Ascending aorta (tissue), 2 donors: Measurements from ENCODE around the gene LGALS4. TPM values are rescaled to one million over a fixed set of nuclear protein-coding genes. Genes with fewer than 3 reads are reported as not detected.
A peak's percentile ranks its signal among the peaks of the same experiment; 100 is the strongest.
"Not testable (repeated sequence)": the region's sequence is repeated elsewhere in the genome, so short reads cannot be mapped to it uniquely, and the experiment has no call there.

Source experiments
- DNase-seq, 2 donors: peaks; one replicate each; pipeline ENCODE4 v3.0.0-alpha.2; 2019; ENCODE audit warnings: low spot score in 2 of 2
- H3K27ac ChIP-seq, 2 donors: fragments of 200-600 bp; sonication (generic); one replicate each; pipeline ENCODE4 v1.5.1; 2016 to 2017; ENCODE audit warnings: mild to moderate bottlenecking in 1 of 2
- H3K27me3 ChIP-seq: fragments of 200-600 bp; sonication (generic); one replicate; pipeline ENCODE4 v1.5.1; 2017
- H3K36me3 ChIP-seq, 2 donors: fragments of 200-600 bp; sonication (generic); one replicate each; pipeline ENCODE4 v1.5.1; 2016
- H3K4me1 ChIP-seq, 2 donors: fragments of 200-600 bp; sonication (generic); one replicate each; pipeline ENCODE4 v1.5.1; 2016 to 2017; ENCODE audit warnings: mild to moderate bottlenecking in 1 of 2
- H3K4me3 ChIP-seq, 2 donors: fragments of 200-600 bp; sonication (generic); one replicate each; pipeline ENCODE4 v1.5.1; 2016 to 2017; ENCODE audit warnings: mild to moderate bottlenecking in 1 of 2
- H3K9me3 ChIP-seq, 2 donors: fragments of 200-600 bp; sonication (generic); one replicate each; pipeline ENCODE4 v1.5.1; 2016
- intact Hi-C: fragments of 100-400 bp; cut with DNase I; formaldehyde crosslinking; loops from one replicate; pipeline ENCODE4 v1.15.1; 2023
- total RNA-seq: library from RNA; depleted of rRNA; stranded (reverse); fragments of >200 nt; gene quantifications from one replicate; pipeline ENCODE4 v1.1.0, GENCODE V29; 2016
- TF ChIP-seq, protein P1 (sequence below), 3 experiments: fragments of 200-600 bp in 2 of 3; fragments of 450-650 bp in 1 of 3; sonication (generic) in 2 of 3; IDR thresholded peaks; one replicate each; pipeline ENCODE4 v1.5.1; 2016 to 2019; ENCODE audit warnings: antibody characterized with exemption in 3 of 3, mild to moderate bottlenecking in 1 of 3, moderate library complexity in 1 of 3

Gene LGALS4, protein sequence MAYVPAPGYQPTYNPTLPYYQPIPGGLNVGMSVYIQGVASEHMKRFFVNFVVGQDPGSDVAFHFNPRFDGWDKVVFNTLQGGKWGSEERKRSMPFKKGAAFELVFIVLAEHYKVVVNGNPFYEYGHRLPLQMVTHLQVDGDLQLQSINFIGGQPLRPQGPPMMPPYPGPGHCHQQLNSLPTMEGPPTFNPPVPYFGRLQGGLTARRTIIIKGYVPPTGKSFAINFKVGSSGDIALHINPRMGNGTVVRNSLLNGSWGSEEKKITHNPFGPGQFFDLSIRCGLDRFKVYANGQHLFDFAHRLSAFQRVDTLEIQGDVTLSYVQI
- not detected for total RNA-seq

DNA sequence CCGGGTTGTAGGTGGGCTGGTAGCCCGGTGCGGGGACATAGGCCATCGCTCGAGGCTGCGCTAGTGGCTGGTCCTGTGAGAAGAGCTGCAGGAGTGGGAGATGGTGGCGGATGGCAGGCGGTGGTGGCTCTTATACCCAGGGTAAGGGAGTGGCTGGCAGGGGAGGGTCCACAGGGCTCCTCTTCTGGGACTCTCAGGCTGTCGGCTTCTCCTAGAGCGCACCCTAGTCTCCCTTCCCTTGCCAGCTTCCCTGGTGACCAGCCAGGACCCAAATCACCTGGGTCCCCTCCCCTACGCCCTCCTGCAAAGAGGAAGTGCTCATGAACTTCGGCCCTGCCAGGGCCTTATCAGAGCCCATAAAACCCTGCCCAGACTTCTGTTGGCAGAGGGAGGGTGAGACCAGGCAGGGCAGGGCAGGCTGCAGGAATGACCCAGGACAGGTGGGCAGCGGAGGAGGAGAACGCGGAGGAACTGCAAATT lies at the start of gene LGALS4:
LGALS4 (minus strand) TSS at position 105 of the 480 bp plus-strand sequence; CDS start at position 46, 59 bp downstream.
- TF ChIP-seq, protein P1, sequence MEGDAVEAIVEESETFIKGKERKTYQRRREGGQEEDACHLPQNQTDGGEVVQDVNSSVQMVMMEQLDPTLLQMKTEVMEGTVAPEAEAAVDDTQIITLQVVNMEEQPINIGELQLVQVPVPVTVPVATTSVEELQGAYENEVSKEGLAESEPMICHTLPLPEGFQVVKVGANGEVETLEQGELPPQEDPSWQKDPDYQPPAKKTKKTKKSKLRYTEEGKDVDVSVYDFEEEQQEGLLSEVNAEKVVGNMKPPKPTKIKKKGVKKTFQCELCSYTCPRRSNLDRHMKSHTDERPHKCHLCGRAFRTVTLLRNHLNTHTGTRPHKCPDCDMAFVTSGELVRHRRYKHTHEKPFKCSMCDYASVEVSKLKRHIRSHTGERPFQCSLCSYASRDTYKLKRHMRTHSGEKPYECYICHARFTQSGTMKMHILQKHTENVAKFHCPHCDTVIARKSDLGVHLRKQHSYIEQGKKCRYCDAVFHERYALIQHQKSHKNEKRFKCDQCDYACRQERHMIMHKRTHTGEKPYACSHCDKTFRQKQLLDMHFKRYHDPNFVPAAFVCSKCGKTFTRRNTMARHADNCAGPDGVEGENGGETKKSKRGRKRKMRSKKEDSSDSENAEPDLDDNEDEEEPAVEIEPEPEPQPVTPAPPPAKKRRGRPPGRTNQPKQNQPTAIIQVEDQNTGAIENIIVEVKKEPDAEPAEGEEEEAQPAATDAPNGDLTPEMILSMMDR (IDR thresholded peaks at IDR 0.05): no peak
- H3K4me3 ChIP-seq: no peak within 1 kb of the TSS
- H3K27ac ChIP-seq: no peak within 1 kb of the TSS

DNA sequence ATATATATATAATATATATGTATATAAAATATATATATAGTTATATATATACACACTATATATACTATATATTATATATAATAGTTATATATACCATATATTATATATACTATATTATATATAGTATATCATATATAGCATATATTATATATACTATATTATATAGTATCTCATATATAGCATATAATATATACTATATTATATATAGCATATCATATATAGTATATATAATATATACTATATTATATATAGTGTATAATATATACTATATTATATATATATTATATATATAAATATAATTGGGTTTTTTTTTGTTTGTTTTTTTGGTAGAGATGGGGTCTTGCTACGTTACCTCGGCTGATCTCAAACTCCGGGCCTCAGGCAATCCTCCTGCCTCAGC lies 48.6 kb upstream of the LGALS4 start:
- Histone ChIP-seq H3K4me1 (no peaks in the 10 kb centered on the region), H3K4me3 (no peak overlapping the region), H3K9me3 (no peaks in the 10 kb centered on the region), H3K27me3 (no peaks in the 10 kb centered on the region), H3K27ac (no peak overlapping the region), H3K36me3 (no peaks in the 10 kb centered on the region)
- no peak for DNase-seq
- intact Hi-C loops: no loop called here
- TF ChIP-seq, protein P1 (IDR thresholded peaks at IDR 0.05): no peak

More for the DNA sequence above, at the start of gene LGALS4:
- no peaks in the 10 kb centered on the region for H3K4me1 ChIP-seq
- intact Hi-C loops: no loop called here
- H3K9me3 ChIP-seq: no peaks in the 10 kb centered on the region
- no peaks in the 10 kb centered on the region for H3K27me3 ChIP-seq
- H3K36me3 ChIP-seq: peaks cover 25 to 30% of the 10 kb centered on the region in 2 donors
- DNase-seq: no peak

DNA sequence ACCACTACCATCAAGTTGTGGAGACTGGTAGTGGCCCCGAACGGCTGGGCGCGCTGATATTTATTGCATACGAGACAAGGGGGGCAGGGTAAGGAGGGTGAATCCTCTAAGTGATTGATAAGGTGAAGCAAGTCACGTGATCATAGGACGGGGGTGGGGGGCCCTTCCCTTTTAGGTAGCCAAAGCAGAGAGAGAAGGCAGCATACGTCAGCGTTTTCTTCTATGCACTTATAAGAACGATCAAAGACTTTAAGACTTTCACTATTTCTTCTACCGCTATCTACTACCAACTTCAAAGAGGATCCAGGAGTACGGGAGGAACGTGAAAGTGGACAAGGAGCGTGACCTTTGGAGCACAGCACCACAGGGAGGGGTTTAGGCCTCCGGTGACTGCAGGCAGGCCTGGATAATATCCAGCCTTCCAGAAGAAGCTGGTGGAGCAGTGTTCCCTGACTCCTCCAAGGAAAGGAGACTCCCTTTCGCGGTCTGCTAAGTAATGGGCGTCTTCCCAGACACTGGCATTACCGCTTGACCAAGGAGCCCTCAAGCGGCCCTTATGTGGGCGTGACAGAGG lies 47.0 kb upstream of the LGALS4 start:
- H3K4me1 ChIP-seq, H3K27ac ChIP-seq, H3K9me3 ChIP-seq, intact Hi-C loops, H3K4me3 ChIP-seq, H3K36me3 ChIP-seq, H3K27me3 ChIP-seq, DNase-seq: not testable (repeated sequence)

DNA sequence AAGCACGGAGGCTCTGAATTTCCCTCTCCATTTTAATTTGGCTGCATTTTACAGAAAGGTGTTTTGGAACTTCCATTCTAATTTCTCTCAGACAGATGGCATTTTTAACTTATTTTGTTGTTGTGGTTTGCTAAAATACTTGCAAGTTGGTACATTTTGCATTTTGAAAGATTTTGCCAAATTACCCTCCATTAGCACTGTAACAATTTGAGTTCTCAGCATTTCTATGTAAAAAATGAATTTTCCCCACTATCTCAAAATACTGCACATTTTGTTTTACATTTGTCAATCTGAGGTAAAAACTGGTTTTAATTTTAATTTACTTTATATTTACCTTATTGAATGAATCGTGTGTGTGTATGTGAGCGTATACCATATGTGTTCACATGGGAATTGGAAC lies 44.1 kb upstream of the LGALS4 start:
- Histone ChIP-seq H3K36me3 (no peaks in the 10 kb centered on the region), H3K4me1 (peaks cover 0 to 4% of the 10 kb centered on the region in 2 donors), H3K9me3 (no peaks in the 10 kb centered on the region), H3K27me3 (no peaks in the 10 kb centered on the region), H3K4me3 (no peak overlapping the region), H3K27ac (no peak overlapping the region)
- TF ChIP-seq, protein P1 (IDR thresholded peaks at IDR 0.05): no peak
- intact Hi-C loops: no loop called here
- DNase-seq: no peak

DNA sequence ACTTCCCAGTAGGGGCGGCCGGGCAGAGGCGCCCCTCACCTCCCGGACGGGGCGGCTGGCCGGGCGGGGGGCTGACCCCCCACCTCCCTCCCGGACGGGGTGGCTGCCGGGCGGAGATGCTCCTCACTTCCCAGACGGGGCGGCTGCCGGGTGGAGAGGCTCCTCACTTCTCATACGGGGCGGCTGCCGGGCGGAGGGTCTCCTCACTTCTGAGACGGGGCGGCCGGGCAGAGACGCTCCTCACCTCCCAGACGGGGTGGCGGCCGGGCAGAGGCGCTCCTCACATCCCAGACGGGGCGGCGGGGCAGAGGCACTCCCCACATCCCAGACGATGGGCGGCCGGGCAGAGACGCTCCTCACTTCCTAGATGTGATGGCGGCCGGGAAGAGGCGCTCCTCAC lies 43.0 kb upstream of the LGALS4 start:
- H3K4me3 ChIP-seq, intact Hi-C loops, DNase-seq, H3K36me3 ChIP-seq, H3K27me3 ChIP-seq, H3K9me3 ChIP-seq, H3K27ac ChIP-seq, H3K4me1 ChIP-seq: not testable (repeated sequence)

DNA sequence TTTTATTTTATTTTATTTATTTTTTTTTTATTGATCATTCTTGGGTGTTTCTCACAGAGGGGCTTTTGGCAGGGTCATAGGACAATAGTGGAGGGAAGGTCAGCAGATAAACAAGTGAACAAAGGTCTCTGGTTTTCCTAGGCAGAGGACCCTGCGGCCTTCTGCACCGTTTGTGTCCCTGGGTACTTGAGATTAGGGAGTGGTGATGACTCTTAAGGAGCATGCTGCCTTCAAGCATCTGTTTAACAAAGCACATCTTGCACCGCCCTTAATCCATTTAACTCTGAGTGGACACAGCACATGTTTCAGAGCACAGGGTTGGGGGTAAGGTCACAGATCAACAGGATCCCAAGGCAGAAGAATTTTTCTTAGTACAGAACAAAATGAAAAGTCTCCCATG lies 42.2 kb upstream of the LGALS4 start:
- not testable (repeated sequence) for H3K9me3 ChIP-seq, H3K4me3 ChIP-seq, H3K27ac ChIP-seq, H3K36me3 ChIP-seq, H3K27me3 ChIP-seq, DNase-seq, H3K4me1 ChIP-seq
- intact Hi-C loops: loop anchor here (5.0 kb wide), 3 partner anchors 313 to 487 kb away; partner anchors contain the start of genes GGN, SAMD4B and SPRED3

DNA sequence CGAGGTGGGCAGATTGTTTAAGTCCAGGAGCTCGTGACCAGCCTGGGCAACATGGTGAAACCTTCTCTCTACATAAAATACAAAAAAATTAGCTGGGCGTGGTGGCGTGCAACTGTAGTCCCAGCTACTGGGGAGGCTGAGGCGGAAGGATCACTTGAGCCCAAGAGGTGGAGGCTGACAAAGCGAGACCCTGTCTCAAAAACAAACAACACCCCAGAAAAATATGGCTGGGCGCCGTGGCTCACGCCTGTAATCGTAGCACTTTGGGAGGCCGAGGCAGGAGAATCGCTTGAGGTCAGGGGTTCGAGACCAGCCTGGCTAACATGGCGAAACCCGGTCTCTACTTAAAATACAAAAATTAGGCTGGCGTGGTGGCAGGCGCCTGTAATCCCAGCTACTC lies 40.5 kb upstream of the LGALS4 start:
- H3K27me3 ChIP-seq: no peaks in the 10 kb centered on the region
- peak overlapping the region in 1 of 2 donors; percentile 81 for H3K4me3 ChIP-seq
- intact Hi-C loops: loop anchor here (5.0 kb wide), 3 partner anchors 311 to 489 kb away; partner anchors contain the start of genes GGN, SAMD4B and SPRED3
- no peaks in the 10 kb centered on the region for H3K9me3 ChIP-seq
- no peak for DNase-seq
- TF ChIP-seq, protein P1 (IDR thresholded peaks at IDR 0.05): no peak
- peak overlapping the region in 1 of 2 donors; percentile 99 for H3K27ac ChIP-seq
- H3K4me1 ChIP-seq: peaks cover 12 to 18% of the 10 kb centered on the region in 2 donors
- H3K36me3 ChIP-seq: no peaks in the 10 kb centered on the region
